HL-60/S4 (cell line): Measurements from ENCODE around the gene SLC39A12.

ENCODE experiments used
- in situ Hi-C: fragments of 300-500 bp; cut with MboI; formaldehyde crosslinking; loops from 2 replicates; pipeline ENCODE4 v1.14.3; 2022; ENCODE audit warnings: low sequenced_read_pairs

The SLC39A12 gene

DNA sequence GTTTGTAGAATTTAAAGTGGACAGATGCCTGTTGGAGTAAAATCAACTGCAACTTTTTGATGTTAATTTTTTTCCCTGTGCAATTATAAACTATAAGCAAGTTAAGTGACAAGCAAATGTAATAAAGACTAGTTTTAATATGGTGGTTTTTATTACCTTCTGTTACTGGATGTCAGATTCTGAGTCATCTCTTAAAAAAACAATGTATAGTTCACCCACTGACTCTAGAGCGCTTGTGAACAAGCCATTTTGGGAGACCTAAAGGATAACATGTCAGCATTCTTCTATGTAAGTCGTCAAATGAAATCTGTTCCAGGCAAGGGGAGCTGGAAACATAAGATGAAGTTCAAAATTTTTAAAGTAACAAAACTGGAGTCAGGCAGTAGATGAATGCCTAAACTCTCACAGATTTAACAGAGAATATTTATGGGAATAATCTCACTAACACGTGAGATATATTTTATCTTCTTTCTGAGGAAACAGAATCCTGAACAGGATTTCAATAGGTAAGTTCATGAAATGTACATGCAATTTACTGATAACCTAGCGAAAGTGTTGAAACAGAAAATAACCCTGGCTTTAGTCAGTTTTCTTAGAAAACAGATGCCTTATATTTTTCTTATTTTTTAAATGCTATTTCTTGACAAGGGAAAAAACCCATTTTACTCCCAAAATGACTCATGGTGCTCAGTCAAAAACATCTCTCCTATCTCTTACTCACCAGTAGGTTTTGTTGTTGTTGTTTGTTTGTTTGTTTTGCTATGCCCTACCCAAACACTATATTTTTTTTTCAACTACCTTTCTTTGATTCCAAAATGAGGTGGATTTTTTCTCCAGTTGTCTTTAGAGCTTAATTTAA lies 91.7 kb downstream of the SLC39A12 start:
- in situ Hi-C loops, result no loop called here

DNA sequence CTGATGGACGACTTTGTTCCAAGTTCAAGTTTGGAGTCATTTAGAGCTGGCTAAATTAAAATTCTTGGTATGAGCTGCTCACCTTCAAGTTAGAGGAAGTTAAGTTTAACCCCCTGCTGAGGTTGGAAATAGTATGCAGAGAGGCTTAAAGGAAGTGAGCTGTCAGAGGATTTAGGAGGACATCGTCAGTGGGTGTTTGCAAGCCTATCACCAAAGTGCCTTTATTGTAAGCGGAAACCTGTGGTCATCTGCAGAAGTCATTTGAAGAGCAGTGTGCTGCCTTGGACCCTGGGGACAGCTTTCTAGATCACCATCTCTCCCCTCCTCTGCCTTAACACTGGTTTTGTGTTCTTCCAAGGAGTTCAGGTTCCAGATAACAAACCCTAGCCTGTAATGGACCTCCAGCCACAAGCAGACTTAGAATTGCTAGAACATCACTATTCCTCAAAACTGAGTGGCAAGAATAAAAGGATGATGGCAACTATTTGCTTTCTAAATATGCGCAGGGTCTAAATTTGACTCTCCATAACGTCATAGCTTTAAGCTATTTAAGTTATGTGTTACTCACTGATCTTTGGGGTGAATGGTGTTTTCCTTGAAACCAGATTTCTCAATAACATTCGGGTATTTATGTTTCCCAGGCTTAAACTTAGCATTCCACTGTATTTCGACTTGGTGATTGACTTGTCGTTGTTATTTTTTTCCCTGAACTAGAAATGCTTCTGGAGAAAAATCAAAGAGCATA lies 93.4 kb downstream of the SLC39A12 start:
- in situ Hi-C loops, result no loop called here

DNA sequence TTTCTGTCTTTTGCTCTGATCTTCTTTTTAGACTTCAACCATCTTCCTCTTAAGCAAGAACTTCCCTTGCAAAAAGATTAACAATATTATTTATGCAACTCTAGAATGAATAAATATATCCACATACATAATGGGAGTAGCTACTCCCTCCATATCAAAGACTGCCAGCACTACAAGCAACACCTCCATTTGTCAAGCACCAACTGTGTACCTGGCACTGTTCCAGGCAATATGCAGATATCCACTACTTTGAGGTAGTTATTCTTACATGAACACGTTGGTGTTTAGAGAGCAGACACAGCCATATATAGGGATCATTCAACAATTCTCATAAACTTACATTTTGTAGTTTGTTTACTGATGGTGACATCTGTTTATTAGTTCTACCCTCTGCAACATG lies 104.9 kb downstream of the SLC39A12 start:
- in situ Hi-C loops, result no loop called here

GRCh38 chr10:18059826-18060559 lies 108.3 kb downstream of the SLC39A12 start:
- in situ Hi-C loops, result no loop called here

GRCh38 chr10:18066947-18067346 lies 115.2 kb downstream of the SLC39A12 start:
- in situ Hi-C loops, result no loop called here

GRCh38 chr10:18068401-18068800 lies 116.7 kb downstream of the SLC39A12 start:
- in situ Hi-C loops, result no loop called here

- in situ Hi-C loops, result no loop called here
These were observed 119.9 kb downstream of the SLC39A12 start for GRCh38 chr10:18071591-18071990.

GRCh38 chr10:18073314-18073713 lies 121.6 kb downstream of the SLC39A12 start:
- in situ Hi-C loops, result no loop called here

DNA sequence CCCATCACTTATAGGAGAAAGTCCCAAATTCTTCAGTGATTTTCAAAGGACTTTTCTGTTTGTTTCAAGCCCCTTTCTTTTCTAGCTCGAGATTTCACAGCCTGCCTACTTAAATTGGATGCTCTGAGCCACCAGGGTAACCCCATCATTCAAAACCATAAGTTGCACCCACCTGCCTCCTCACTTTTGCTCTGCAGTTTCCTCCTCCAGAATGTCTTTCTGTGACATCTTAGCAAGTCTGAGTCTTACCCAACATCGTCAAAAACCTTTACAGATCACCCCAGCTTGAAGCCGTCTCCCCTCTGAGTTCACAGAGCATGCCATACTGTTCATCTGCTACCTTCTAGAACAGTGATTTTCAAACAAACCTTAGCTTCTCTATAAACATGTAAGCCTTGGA lies 124.2 kb downstream of the SLC39A12 start:
- in situ Hi-C loops, result no loop called here

- in situ Hi-C loops, result no loop called here
These were observed 128.1 kb downstream of the SLC39A12 start for GRCh38 chr10:18079665-18080295.

DNA sequence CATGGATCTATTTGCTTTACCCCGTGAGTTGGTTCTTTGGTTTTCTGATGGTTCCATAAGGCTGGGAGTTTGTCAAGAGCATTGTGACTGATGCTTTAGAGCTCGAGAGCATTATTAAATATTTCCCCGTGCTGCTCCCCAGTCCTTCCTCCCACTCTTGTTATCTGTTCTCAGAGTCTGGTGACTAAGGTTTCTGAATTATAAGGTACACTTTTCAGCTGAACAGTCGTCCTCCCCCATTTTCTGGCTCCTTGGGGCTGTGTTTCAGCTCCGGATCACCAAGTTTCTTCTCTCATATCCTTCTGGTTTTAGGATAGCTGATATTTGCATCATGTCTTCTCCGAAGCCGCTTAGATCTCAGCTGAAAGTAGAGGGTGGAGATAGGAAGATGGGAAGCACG lies 130.7 kb downstream of the SLC39A12 start:
- in situ Hi-C loops, result no loop called here

DNA sequence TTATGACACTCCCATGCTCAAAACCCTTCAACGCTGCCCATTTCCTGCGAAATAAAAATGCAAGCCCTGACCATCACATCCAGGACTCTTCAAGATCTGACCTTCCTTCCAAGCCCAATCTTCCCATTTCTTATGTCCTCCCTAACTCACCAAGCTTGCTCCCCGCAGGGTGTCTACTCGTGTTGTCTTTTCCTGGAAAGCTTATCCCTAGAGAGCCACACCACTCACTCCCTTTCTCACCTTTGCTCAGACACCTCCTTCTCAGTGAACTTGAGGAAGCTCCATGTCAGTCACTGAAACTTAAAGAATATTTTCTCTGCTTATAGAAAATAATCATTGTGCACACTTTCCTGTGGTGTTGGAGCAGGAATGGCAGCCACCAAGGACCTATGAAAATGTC lies 134.1 kb downstream of the SLC39A12 start:
- in situ Hi-C loops, result no loop called here

GRCh38 chr10:18086746-18087145 lies 135.0 kb downstream of the SLC39A12 start:
- in situ Hi-C loops, result no loop called here

DNA sequence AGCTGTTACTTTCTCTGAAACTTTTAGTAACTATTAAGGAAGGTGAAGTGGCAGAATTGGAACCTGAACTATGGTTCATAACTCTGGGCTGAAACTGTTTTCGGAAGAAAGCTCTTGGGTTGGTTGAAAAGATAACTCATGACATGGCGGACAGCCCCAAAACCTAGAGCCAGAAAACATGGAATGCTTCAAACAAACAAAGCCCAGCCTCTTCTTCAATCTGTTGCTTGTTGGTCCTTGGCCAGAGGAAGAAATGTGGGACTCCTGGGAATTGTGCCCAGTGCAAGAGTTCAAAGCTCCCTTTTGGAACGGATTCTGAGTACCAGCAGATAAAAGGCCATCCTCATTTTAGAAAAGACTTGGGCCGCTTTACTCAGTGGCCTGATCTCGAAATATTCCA lies 135.6 kb downstream of the SLC39A12 start:
- in situ Hi-C loops, result no loop called here
